Loucy (cell line): ENCODE results near the gene LAP3.
"Not testable (repeated sequence)": the region's sequence is repeated elsewhere in the genome, so short reads cannot be mapped to it uniquely, and the experiment has no call there.

Source experiments
- CTCF ChIP-seq: fragments of 200-600 bp; sonication (generic); conservative IDR thresholded peaks from 2 replicates; pipeline ENCODE4 v1.5.1; 2014; ENCODE audit warnings: mild to moderate bottlenecking, antibody characterized with exemption, low read length
- EZH2phosphoT487 ChIP-seq: fragments of 200-600 bp; IDR thresholded peaks from 2 replicates; pipeline ENCODE4 v1.6.1; 2018; ENCODE audit warnings: antibody characterized with exemption, mild to moderate bottlenecking, moderate library complexity, borderline replicate concordance

GRCh38 chr4:17575177-17575576 is 1.8 kb upstream of the LAP3 start:
- TF ChIP-seq CTCF, EZH2phosphoT487: not testable (repeated sequence)
